GM18508 (cell line): ENCODE measurements around the gene SEC14L5.

Experiments
- ATAC-seq: cut with Tn5 transposase; IDR thresholded peaks from one replicate; pipeline ENCODE4 v1.9.1; 2021; ENCODE audit warnings: moderate number of reproducible peaks; ENCODE audit not compliant: insufficient read depth, unreplicated experiment

The SEC14L5 gene

DNA sequence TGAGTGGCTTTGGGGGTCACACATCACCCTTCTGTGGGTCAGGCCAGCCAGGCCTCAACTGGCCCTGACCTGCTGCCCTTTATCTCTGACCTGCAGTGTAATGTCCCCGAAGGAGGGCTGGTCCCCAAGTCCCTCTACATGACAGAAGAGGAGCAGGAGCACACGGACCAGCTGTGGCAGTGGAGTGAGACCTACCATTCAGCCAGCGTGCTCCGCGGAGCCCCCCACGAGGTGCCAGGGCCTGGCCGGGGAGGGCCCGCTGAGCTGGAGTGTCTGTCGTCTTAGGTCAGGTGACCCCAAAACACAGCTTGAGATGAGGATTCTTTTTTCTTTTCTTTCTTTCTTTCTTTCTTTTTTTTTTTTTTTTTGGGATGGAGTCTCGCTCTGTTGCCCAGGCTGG lies 49.1 kb downstream of the SEC14L5 start:
- ATAC-seq: no peak

- no peak for ATAC-seq
Measured at GRCh38 chr16:5008311-5008731, 50.2 kb downstream of the SEC14L5 start.

GRCh38 chr16:5010576-5011329 lies 52.6 kb downstream of the SEC14L5 start:
- ATAC-seq: no peak

- ATAC-seq: no peak
Measured at GRCh38 chr16:5011637-5012036, 53.5 kb downstream of the SEC14L5 start.

DNA sequence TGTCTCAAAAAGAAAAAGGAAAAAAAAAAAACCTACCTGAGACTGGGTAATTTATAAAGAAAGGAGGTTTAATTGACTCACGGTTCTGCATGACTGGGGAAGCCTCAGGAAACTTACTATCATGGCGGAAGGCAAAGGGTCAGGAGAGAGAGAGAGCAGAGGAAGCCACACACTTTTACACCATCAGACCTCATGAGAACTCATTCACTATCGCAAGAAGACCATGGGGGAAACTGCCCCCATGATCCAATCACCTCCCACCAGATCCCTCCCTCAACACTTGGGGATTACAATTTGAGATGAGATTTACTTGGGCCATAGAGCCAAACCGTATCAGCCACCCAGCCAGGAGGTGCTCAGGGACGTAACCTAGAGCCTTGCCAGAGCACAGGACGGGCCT lies 54.8 kb downstream of the SEC14L5 start:
- no peak for ATAC-seq

DNA sequence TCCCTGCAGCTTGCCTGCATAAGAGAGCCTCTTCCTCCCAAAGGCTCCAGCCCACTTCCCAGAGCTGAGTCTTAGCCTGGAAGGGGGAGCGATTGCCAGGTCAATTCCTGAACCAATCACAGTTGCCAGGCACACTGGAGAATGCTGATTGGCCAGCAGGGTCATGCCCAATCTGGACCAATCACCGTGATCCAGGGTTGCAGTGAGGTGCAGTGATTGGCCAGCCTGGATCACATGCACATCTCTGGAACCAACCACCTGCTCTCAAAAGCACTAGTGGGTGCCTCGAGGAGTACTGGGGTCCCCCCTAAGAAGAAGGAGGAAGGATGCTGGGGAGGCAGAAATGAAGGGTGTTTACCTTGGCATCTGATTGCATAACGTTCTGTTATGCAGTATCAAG lies 57.2 kb downstream of the SEC14L5 start:
- ATAC-seq: no peak

GRCh38 chr16:5015887-5016286 lies 57.8 kb downstream of the SEC14L5 start:
- ATAC-seq: no peak

- no peak for ATAC-seq
Measured at GRCh38 chr16:5016967-5017677, 59.0 kb downstream of the SEC14L5 start.

DNA sequence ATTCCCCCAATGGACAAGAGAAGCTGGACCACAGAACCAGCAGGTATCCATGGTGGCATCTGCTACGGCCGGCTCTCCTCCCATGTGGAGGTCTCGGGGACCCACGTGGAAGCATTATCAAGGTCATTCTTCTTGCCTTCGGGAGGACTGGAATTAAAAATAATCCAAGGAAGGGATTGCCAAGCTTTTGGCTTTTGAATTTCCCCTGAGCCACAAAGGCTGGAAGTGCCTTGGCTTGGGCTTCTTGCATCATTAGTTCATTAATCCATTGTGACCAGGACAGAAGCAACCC lies 59.5 kb downstream of the SEC14L5 start:
- no peak for ATAC-seq

DNA sequence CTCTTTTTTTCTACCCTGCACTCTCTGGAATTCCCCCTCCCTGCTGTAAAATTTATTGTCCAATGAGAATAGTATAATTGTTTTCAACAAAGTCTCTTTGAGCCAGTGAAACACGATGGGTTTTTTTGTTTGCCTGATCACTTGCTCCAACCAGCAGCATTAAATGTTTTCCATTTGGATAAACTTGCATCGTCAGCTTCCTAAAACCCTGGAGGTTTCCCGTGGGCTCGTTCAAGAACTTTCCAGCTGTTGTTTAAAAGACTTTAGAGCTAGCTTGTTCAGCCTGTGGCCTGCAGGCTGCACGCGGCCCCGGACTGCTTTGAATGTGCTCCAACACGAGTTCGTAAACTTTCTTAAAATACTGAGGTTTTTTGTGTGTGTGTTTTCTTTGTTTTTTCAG lies 60.7 kb downstream of the SEC14L5 start:
- no peak for ATAC-seq

- ATAC-seq: no peak
Measured at GRCh38 chr16:5019775-5020174, 61.6 kb downstream of the SEC14L5 start.

GRCh38 chr16:5020551-5020950 lies 62.4 kb downstream of the SEC14L5 start:
- ATAC-seq: no peak

DNA sequence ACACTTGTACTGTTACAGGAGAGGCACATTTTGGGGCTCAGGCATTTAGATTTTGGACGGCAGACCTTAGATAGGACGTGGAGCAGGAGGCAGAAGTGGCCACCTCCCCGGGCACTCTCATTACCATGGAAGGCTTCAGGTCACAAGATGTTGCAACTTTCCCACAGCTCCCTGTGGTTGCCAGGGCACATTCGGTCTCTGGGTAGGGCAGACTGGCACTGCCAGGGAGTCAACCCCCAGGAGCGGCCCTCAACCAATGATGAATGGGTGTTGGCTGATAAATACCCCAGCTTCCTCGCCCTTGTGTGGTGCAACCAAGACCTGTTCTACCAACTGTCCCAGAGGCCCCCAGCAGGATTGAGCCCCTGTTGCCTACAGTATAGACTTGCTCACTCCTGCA lies 64.4 kb downstream of the SEC14L5 start:
- ATAC-seq: no peak

GRCh38 chr16:5024632-5025031 lies 66.5 kb downstream of the SEC14L5 start:
- no peak for ATAC-seq

DNA sequence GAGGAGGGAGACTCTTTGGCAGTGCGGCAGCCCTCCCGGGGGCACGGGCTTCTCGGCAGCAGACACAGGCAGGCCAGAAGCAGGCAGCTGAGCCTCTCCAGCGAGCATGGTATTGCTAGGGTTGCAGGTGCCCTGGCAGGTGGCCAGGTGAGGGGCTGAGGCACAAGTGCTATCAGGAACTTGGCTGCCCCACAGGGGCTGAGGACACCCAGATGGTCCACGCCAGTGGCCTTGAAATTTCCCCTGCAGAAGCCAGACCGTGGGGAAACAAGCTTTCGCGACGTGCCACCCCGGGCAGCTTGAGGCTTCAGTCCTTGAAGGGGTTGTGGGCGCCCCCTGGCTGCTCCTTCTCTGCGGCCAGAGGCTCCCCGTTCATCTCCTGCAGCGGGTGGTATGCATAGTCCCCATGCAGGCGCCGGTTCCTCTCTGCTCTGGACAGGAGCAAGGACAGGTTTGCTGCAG lies 67.1 kb downstream of the SEC14L5 start:
- ATAC-seq: no peak

DNA sequence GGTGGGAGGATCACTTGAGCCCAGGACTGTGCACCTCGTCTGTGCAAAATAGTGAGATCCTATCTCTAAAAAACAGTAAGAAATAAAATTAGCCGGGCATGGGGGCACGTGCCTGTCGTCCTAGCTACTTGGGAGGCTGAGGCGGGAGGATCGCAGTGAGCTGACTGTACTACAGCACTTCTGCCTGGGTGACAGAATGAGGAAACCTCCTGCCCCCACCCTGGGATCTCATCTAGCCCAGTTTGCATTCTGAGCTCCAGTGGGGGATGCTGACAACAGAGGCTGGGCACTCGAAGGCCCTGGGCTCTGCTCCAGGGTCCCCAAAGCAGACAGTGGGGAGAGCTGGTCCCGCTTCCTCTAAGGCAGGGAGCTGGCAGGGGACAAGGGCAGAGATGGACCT lies 68.5 kb downstream of the SEC14L5 start:
- ATAC-seq: no peak

DNA sequence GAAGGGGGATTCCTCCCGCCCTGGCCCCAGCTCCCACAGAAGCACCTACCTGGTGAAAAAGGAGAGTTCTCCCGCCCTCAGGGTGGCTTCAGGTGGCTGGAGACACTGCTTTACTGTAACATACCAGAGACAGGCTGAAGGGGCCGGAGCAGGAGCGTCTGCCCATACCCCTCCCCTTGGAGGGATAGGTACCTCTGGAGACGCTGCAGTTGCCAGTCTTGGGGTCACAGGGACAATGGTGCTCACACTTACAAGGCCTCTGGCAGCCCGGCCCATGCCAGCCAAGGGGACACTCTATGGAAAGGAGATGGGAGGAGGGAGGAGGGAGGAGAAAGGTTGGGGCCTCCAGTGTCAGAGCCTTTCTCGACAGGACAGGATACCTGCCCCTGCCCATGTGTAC lies 69.0 kb downstream of the SEC14L5 start:
- ATAC-seq: no peak

DNA sequence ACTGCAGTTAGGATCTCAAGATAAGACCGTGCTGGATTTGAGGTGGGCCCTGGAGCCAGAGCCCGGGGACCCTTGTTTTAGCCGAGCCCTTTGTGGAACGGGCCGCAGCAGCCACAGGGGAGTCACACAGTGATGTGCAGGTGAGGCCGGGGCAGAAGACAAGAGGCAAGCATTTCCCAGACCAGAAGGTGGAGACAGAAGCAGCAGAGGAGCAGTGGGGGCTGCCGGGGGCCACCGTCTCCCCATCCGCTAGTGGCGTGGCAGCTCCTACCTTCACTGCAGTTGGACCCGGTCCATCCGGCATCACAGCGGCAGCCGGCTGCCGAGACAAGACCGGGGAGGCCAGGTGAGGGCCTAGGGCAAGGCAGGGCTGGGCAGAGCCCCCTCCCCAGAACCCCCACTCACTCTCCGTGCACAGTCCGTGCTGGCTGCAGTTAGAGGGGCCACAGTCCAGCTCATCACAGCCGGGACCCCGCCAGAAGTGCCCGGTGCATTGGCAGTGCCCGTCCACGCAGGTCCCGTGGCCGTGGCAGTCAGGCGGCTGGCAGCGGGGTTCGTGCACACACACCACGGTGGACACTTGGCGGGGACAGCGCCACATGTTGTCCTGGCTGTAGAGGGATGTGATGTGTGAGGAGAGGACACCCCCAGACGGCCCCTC lies 69.6 kb downstream of the SEC14L5 start:
- no peak for ATAC-seq

DNA sequence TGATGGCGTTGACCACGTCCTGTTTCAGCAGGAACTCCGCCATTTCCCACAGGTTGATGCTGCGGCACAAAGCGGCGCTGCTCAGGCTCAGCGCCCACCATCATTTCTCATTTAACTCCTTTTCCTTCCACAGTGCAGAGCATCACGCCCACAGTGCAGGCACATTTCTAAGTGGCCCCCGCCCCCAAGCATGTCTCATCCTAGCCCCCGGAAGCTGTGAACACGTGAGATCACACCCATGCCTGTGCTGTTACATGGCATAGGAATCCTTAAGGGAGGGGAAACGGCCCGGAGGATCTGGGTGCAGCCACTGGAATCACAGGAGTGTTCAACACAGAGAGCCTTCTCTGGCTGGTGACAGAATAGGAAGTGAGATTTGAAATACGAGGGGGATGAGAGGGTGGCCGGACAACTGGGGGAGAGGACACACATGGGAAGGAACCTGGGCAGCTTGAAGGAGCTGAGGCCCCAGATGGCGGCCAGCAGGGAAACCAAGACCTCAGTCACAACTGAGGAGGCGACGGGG lies 70.9 kb downstream of the SEC14L5 start:
- no peak for ATAC-seq

DNA sequence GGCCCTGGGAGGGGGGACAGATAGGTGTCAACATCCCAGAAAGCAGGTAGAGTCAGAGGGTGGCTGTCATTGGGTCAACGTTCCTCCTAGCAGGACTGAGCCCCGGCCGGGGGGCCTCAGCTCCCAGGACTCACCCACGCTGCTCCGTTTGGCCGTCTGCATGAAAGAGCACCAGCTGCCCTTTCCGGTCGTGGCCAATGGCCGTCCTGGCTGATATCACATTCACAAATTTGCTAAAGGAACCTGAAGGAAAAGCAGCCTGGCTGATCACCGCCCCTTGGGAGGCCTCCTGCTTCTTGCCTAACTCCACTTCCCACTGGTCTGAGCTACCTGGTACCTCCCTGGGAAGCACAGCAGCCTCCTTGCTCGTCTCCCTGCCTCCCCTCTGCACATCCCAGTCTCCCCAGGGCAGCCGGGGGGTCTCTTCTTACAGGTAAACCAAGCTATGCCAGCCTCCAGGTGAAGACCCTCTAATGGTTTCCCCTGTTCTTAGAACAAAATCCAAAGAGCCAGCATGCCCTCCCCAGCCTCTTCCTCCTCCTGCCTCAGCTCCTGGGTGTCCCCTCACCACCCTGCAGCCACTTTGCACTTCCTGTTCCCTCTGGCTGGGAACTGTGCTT lies 72.2 kb downstream of the SEC14L5 start:
- no peak for ATAC-seq

DNA sequence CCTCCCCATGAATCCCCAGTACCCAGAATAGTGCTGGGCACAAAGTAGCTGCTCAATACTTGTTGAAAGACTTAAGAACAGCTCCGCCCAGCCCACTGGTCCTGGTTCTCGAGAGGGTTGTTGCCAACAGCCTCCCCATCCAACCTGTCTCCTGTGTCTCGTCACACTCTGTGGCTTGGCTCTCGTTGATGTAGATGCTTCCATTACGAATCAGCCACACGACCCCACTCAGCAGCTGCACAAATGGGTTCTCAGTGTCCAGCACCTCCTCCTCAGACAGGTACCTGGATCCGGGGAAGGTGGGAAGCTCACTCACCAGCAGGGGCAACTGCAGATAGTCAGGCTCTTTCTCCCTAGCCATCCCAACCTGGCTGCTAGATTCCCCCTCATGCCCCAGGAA lies 73.5 kb downstream of the SEC14L5 start:
- ATAC-seq: no peak
